NCI-H510A (cell line): ENCODE measurements around the gene HTR3E.

ENCODE experiments used
- DNase-seq: peaks from one replicate; lab custom pipeline; 2025; lab: John Stamatoyannopoulos, UW

Gene HTR3E

DNA sequence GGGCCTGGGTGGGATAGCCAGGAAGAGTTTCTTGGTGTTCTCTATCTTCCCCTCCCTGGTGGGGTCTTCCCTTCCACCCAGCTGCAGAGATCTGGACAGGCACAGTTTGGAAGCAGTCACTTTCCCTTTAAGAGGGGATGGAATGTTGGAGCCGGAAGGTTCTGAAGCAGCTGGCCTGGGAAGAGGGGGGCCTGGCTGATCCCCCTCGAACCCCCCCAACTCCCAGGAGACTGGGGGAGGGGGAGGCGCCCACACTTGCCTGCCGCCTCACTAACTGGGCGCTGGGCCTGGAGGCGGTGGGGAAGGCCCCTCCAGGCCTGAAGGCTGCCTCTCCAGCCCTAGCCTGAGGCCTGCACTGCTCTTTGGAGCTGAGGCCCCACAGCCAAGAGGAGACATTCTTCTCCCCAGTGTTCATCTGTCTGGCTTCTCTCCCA lies 59.7 kb downstream of the HTR3E start:
- no peak for DNase-seq
